Activated CD8-positive, alpha-beta T cell treated with anti-CD3 and anti-CD28 coated beads for 36 hours (primary cell): ENCODE data around the gene ARIH2. TPM values are rescaled to one million over a fixed set of nuclear protein-coding genes. Genes with fewer than 3 reads are reported as not detected.

Experiments used
- ATAC-seq: fragments of 200-7000 bp; cut with Tn5 transposase; one replicate; pipeline ENCODE4 v1.10.0; 2021; ENCODE audit warnings: mild to moderate bottlenecking, moderate library complexity
- CTCF ChIA-PET: fragments of 350-600 bp; sonication (Branson Sonifier 250); formaldehyde crosslinking; loops from one replicate; lab custom pipeline; 2021; ENCODE audit warnings: antibody characterized with exemption; lab: Charles Lee
- POLR2A ChIA-PET: fragments of 350-600 bp; sonication (Branson Sonifier 250); formaldehyde crosslinking; loops from one replicate; lab custom pipeline; 2021; ENCODE audit warnings: antibody characterized with exemption; lab: Charles Lee
- DNase-seq: peaks from one replicate; pipeline ENCODE4 v3.0.0-alpha.2; 2020
- H3K27ac Mint-ChIP-seq: one replicate; pipeline ENCODE4 v1.8.0; 2021; ENCODE audit warnings: mild to moderate bottlenecking, mixed read lengths
- H3K27me3 Mint-ChIP-seq: one replicate; pipeline ENCODE4 v1.8.0; 2021; ENCODE audit warnings: mixed read lengths
- H3K36me3 Mint-ChIP-seq: one replicate; pipeline ENCODE4 v1.8.0; 2021; ENCODE audit warnings: low read depth, mixed read lengths
- H3K4me1 Mint-ChIP-seq: one replicate; pipeline ENCODE4 v1.8.0; 2021; ENCODE audit warnings: low read depth, mixed read lengths
- H3K4me3 Mint-ChIP-seq: one replicate; pipeline ENCODE4 v1.8.0; 2021; ENCODE audit warnings: mild to moderate bottlenecking, moderate library complexity, mixed read lengths
- H3K9me3 Mint-ChIP-seq: one replicate; pipeline ENCODE4 v1.8.0; 2021; ENCODE audit warnings: mixed read lengths
- intact Hi-C: fragments of 100-400 bp; cut with micrococcal nuclease; formaldehyde crosslinking; loops from one replicate; pipeline ENCODE4 v1.10.0; 2022
- total RNA-seq, 2 experiments: library from RNA; stranded (reverse); gene quantifications; one replicate each; pipeline ENCODE4 v1.2.3, GENCODE V29; 2021
- TF ChIP-seq, protein P1 (sequence below): fragments of 200-600 bp; IDR thresholded peaks from one replicate; pipeline ENCODE4 v1.8.0; 2022; ENCODE audit warnings: antibody characterized with exemption, mild to moderate bottlenecking

The ARIH2 gene
- total RNA-seq, 2 experiments from 2014 or later, result 98.2 to 115 TPM

DNA sequence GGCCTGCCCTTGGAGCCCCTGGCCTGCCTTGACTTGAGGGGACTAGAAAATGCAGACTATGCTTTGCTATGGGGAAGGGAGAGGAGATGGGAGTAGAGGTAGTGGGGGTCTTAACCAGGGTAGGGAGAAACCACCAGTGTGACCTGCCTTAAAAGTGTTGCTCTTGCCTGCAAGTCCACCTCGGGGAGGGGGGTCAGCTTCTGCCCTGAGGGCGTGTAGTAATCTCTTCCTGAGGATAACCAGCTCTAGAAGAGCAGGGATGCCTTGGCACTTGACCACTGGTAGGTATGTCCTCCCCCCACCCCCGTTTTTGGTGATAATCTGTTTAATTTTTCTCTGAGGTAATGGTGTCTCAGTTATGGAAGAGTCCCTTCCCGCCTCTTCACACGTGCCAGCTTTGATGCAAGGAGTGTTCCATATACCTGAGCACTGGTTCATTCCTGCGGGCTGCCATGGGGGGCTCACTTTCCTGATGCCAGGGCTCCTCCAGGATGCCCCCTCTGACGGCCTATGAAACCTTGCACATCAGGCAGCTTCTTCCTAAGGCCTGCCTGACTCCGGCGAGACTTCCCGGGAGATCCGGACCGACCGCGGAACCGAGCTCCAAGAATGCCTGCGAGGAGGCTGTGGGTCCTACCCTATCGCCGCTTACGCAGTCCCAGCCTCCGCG is 70.6 kb downstream of the ARIH2 start:
- ChIA-PET CTCF (interaction anchor here (0.6 to 6.5 kb wide), 18 partner anchors 8 to 325 kb away, joined by 3 to 78 read pairs (median 4); partner anchors contain the start of genes ARIH2, DALRD3, IMPDH2 and NDUFAF3), POLR2A (interaction anchor here (0.6 to 6.5 kb wide), 15 partner anchors 11 to 350 kb away, joined by 3 to 72 read pairs (median 6); partner anchors contain the start of genes ARIH2, DALRD3, IMPDH2 and NDUFAF3)
- Mint-ChIP-seq H3K36me3 (peaks cover 25% of the 10 kb centered on the region), H3K4me3 (peak overlapping the region; percentile 92), H3K27me3 (no peaks in the 10 kb centered on the region), H3K27ac (peak overlapping the region; percentile 95), H3K4me1 (peaks cover 36% of the 10 kb centered on the region), H3K9me3 (no peaks in the 10 kb centered on the region)
- ATAC-seq (peak; percentile 3), DNase-seq (no peak)
- TF ChIP-seq, protein P1, sequence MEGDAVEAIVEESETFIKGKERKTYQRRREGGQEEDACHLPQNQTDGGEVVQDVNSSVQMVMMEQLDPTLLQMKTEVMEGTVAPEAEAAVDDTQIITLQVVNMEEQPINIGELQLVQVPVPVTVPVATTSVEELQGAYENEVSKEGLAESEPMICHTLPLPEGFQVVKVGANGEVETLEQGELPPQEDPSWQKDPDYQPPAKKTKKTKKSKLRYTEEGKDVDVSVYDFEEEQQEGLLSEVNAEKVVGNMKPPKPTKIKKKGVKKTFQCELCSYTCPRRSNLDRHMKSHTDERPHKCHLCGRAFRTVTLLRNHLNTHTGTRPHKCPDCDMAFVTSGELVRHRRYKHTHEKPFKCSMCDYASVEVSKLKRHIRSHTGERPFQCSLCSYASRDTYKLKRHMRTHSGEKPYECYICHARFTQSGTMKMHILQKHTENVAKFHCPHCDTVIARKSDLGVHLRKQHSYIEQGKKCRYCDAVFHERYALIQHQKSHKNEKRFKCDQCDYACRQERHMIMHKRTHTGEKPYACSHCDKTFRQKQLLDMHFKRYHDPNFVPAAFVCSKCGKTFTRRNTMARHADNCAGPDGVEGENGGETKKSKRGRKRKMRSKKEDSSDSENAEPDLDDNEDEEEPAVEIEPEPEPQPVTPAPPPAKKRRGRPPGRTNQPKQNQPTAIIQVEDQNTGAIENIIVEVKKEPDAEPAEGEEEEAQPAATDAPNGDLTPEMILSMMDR, result no peak
- intact Hi-C loops, result loop anchor here (5.0 kb wide), 1 partner anchor 33 kb away; the partner anchor contains the start of gene NDUFAF3

DNA sequence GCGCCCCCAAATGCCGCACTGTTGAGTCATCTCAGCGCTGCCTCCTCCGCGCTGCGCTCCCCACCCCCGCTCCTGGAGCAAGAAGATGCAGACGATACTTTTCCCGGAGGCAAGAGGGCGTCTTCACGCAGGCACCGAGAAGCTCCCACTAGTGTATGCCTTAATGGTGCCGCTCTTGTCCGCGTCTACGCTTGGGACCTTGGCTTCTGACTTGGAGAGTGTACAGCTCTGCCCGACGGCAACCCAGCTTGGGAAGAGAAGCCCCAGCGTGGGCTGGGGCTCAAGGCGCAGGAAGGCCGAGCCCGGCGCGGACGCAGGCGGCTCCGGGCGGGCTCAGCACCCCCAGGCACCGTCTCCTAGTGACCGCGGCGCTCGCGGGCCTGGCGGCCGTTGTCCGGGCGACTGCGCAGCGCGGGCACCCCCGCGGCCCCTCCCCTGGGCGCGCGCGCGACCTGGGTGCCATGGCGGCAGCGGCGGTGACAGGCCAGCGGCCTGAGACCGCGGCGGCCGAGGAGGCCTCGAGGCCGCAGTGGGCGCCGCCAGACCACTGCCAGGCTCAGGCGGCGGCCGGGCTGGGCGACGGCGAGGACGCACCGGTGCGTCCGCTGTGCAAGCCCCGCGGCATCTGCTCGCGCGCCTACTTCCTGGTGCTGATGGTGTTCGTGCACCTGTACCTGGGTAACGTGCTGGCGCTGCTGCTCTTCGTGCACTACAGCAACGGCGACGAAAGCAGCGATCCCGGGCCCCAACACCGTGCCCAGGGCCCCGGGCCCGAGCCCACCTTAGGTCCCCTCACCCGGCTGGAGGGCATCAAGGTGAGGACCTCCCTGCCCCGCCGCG is 71.4 kb downstream of the ARIH2 start, which contains the start of gene P4HTM:
Gene P4HTM (plus strand): TSS at position 446 of the 840 bp plus-strand sequence. CDS start 16 bp downstream, at position 462.
- Mint-ChIP-seq H3K9me3 (no peaks in the 10 kb centered on the region), H3K36me3 (peaks cover 22% of the 10 kb centered on the region), H3K4me1 (peaks cover 41% of the 10 kb centered on the region), H3K27ac (peak within 1 kb of the TSS; percentile 95), H3K4me3 (peak within 1 kb of the TSS; percentile 92), H3K27me3 (no peaks in the 10 kb centered on the region)
- POLR2A ChIA-PET, result interaction anchor here (0.6 to 6.5 kb wide), 14 partner anchors 10 to 792 kb away, joined by 3 to 72 read pairs (median 6); partner anchors contain the start of genes DALRD3, IMPDH2, NDUFAF3 and QRICH1
- ATAC-seq (peak; percentile 84), DNase-seq (peak; percentile 92)
- TF ChIP-seq, protein P1, result peak; percentile 11
- intact Hi-C loops, result loop anchor here (5.0 kb wide), 1 partner anchor 32 kb away; the partner anchor contains the start of gene NDUFAF3
- CTCF ChIA-PET, result interaction anchor here (0.6 to 6.5 kb wide), 11 partner anchors 9 to 326 kb away, joined by 3 to 78 read pairs (median 12); partner anchors contain the start of genes DALRD3, IMPDH2, NDUFAF3 and QRICH1

DNA sequence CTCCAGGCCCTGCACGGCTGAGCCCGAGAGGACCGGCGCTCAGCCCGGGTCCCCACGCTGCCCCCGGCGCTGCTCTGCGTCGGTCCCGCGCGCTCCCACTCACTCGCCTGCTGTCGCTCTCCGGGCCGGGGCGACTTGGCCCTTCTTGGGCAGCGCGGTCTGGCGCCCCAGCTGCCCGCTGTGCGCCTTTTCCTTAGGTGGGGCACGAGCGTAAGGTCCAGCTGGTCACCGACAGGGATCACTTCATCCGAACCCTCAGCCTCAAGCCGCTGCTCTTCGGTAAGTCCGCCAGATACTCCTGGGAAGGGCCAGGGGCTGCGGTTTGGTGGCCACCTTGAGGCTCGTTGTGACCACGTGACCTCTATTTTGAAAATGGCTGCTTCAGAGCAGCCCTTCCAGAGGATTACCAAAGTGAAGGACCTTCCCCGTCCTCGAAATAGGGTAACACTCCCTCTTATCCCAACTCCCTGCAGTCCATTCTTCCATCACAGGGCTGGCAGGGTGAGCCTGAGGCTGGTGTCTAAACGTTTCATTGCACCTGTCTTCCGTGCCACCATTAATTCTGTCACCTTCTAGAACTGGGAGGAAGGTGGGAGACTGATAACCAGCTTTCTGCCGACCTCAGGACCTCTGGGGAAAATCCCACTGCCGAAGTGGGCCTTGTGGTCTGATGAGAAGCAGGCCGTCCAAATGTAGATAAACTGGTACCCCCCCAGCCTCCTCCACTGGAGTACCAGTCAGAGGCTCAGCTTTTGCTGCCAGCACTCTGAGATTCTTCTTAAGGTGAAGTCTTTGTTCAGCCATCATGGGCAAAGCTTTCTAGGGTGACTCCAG is 72.2 kb downstream of the ARIH2 start:
- ATAC-seq (no peak), DNase-seq (peak; percentile 53)
- Mint-ChIP-seq H3K9me3 (no peaks in the 10 kb centered on the region), H3K36me3 (peaks cover 22% of the 10 kb centered on the region), H3K4me3 (peak overlapping the region; percentile 92), H3K27ac (peak overlapping the region; percentile 91), H3K27me3 (no peaks in the 10 kb centered on the region), H3K4me1 (peaks cover 43% of the 10 kb centered on the region)
- ChIA-PET CTCF (interaction anchor here (1.1 to 6.5 kb wide), 7 partner anchors 18 to 442 kb away, joined by 3 to 78 read pairs (median 5); partner anchors contain the start of genes DALRD3, NDUFAF3 and WDR6), POLR2A (interaction anchor here (0.6 to 6.5 kb wide), 12 partner anchors 14 to 791 kb away, joined by 3 to 72 read pairs (median 6); partner anchors contain the start of genes DALRD3, IMPDH2, NDUFAF3 and QRICH1)
- intact Hi-C loops, result no loop called here
- TF ChIP-seq, protein P1, result no peak

DNA sequence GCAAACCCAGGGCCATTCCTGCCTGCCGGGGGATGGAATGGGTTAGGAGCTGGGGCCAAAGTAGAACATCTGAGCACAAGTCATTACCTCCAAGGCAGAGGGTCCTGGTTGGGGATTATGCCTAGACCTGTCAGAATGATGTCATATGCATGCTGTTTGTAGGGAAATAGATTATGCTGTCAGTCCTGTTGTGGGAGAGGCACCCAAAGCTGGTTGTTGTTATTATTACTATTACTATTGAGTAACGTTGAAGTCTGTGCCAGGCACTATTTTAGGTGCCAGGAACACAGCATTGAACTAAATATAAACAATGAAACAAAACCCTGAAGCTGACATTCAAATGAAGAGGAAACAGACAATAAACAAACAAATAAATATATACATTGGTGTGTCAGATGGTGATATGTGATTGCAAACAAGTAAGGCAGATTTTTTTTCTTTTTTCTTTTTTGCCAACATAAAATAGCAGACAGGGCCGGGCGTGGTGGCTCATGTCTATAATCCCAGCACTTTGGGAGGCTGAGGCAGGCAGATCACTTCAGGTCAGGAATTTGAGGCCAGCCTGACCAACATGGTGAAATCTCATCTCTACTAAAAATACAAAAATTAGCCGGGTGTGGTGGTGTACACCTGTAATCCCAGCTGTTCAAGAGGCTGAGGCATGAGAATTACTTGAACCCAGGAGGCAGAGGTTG is 73.4 kb downstream of the ARIH2 start:
- ATAC-seq (no peak), DNase-seq (no peak)
- peak overlapping the region; percentile 77 for H3K27ac Mint-ChIP-seq
- no peaks in the 10 kb centered on the region for H3K27me3 Mint-ChIP-seq
- ChIA-PET POLR2A (interaction anchor here (0.8 to 6.5 kb wide), 11 partner anchors 9 to 130 kb away, joined by 3 to 72 read pairs (median 6); partner anchors contain the start of genes ARIH2, DALRD3, IMPDH2 and NDUFAF3), CTCF (interaction anchor here (1.1 to 2.3 kb wide), 6 partner anchors 16 to 443 kb away, joined by 3 to 22 read pairs (median 4); partner anchors contain the start of genes NDUFAF3 and WDR6)
- H3K36me3 Mint-ChIP-seq, result peaks cover 22% of the 10 kb centered on the region
- TF ChIP-seq, protein P1, result no peak
- intact Hi-C loops, result no loop called here
- H3K4me1 Mint-ChIP-seq, result peaks cover 41% of the 10 kb centered on the region
- no peaks in the 10 kb centered on the region for H3K9me3 Mint-ChIP-seq
- peak overlapping the region; percentile 92 for H3K4me3 Mint-ChIP-seq
